DND-41 (cell line): ENCODE measurements around the gene AFAP1L1.

Source experiments
- ATAC-seq: fragments of 200-7000 bp; cut with Tn5 transposase; 3 replicates; pipeline ENCODE4 v1.9.1; 2021; ENCODE audit warnings: low read depth; ENCODE audit not compliant: insufficient read depth
- DNase-seq: peaks from one replicate; pipeline ENCODE4 v3.0.0-alpha.2; 2020
- H2AFZ ChIP-seq: 2 replicates; pipeline ENCODE4 v1.6.0; 2012; ENCODE audit warnings: low read depth, low read length
- H3K27ac ChIP-seq: 2 replicates; pipeline ENCODE4 v1.5.1; 2012; ENCODE audit warnings: low read length, inconsistent platforms
- H3K27me3 ChIP-seq: fragments of 200-600 bp; sonication (generic); 2 replicates; pipeline ENCODE4 v1.6.0; 2012; ENCODE audit warnings: low read length, mild to moderate bottlenecking, inconsistent platforms; ENCODE audit not compliant: insufficient read depth, poor library complexity
- H3K36me3 ChIP-seq: 2 replicates; pipeline ENCODE4 v1.5.1; 2012; ENCODE audit warnings: low read length, inconsistent platforms; ENCODE audit not compliant: insufficient read depth
- H3K4me1 ChIP-seq: 2 replicates; pipeline ENCODE4 v1.5.1; 2012; ENCODE audit warnings: mild to moderate bottlenecking, low read length; ENCODE audit not compliant: insufficient read depth
- H3K4me2 ChIP-seq: 2 replicates; pipeline ENCODE4 v1.6.0; 2012; ENCODE audit warnings: mild to moderate bottlenecking, moderate library complexity, low read length, inconsistent platforms; ENCODE audit not compliant: insufficient read depth
- H3K4me3 ChIP-seq, 2 experiments: fragments of 200-600 bp in 1 of 2; shearing (Covaris generic) in 1 of 2; 2 replicates each; pipeline ENCODE4 v1.5.1; 2012 to 2016; ENCODE audit warnings: inconsistent platforms in 2 of 2, low read length in 2 of 2, mild to moderate bottlenecking in 2 of 2, low read depth in 1 of 2, moderate library complexity in 1 of 2
- H3K79me2 ChIP-seq: 2 replicates; pipeline ENCODE4 v1.6.0; 2012; ENCODE audit warnings: low read length, inconsistent platforms; ENCODE audit not compliant: insufficient read depth
- H3K9ac ChIP-seq: 2 replicates; pipeline ENCODE4 v1.6.0; 2012; ENCODE audit warnings: low read depth, mild to moderate bottlenecking, inconsistent platforms, low read length, moderate library complexity
- H3K9me3 ChIP-seq: 2 replicates; pipeline ENCODE4 v1.5.1; 2012; ENCODE audit warnings: low read length, moderate library complexity, mild to moderate bottlenecking, inconsistent platforms; ENCODE audit not compliant: insufficient read depth, severe bottlenecking
- H4K20me1 ChIP-seq: 2 replicates; pipeline ENCODE4 v1.6.0; 2012; ENCODE audit warnings: low read length; ENCODE audit not compliant: insufficient read depth
- EZH2 ChIP-seq: IDR thresholded peaks from 3 replicates; pipeline ENCODE4 v1.6.1; 2012; ENCODE audit warnings: borderline replicate concordance, low read depth, mild to moderate bottlenecking, moderate library complexity, low read length, inconsistent platforms; ENCODE audit not compliant: severe bottlenecking
- TF ChIP-seq, protein P1 (sequence below): IDR thresholded peaks from 2 replicates; pipeline ENCODE4 v1.5.1; 2012; ENCODE audit warnings: borderline replicate concordance, low read length, moderate library complexity, mild to moderate bottlenecking; ENCODE audit not compliant: poor library complexity, severe bottlenecking; ENCODE audit errors: extremely low read depth

Gene AFAP1L1

DNA sequence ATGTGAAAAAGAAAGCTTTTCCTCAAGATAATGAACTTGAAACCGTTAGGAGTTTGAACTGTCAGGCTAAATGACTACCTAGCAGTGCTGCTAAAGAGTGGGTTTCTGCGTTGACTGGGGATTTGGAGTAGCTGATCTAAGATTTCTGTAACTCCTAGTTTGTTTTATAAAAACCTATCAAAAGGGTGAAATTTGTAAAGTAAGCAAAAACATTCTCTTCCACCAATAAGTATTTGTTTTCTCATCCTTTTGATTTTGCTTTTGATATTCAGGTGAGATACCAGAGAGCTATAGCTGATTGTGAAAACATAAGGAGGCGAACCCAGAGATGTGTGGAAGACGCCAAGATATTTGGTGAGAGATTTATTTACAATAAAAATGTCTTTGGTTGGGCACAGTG lies 77.7 kb downstream of the AFAP1L1 start:
- no peak overlapping the region for H3K9ac ChIP-seq
- no peak overlapping the region for H3K4me2 ChIP-seq
- H3K79me2 ChIP-seq = no peaks in the 10 kb centered on the region

DNA sequence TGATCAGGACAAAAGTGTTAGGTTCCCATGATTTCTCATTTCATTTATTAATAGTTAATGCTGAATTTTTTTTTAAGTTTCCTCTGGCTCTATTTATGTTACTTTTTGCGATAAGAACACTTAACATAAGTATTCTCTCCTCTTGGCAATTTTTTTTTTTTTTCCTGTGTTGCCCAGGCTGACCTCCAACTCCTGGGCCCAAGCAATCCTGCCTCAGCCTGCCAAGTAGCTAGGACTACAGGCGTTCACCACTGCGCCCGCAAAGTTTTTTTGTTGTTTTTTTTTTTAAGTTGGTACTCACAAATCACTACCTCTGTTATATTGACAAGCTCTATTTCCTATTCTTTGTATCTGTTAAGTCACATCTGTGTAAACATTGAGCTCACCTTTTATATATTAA lies 80.5 kb downstream of the AFAP1L1 start:
- Histone ChIP-seq H3K4me2 (no peak overlapping the region), H3K27ac (no peak overlapping the region), H4K20me1 (no peaks in the 10 kb centered on the region; the same call in 1 of the 2 replicates), H3K9ac (no peak overlapping the region), H3K27me3 (no peaks in the 10 kb centered on the region), H3K4me3 (no peak overlapping the region), H3K36me3 (peaks cover 10% of the 10 kb centered on the region; the same call in 1 of the 2 replicates), H3K4me1 (peaks cover 27% of the 10 kb centered on the region), H2AFZ (no peak overlapping the region), H3K9me3 (no peaks in the 10 kb centered on the region), H3K79me2 (no peaks in the 10 kb centered on the region)
- DNase-seq (no peak), ATAC-seq (no peak)
- no peak for TF ChIP-seq EZH2
- TF ChIP-seq, protein P1, sequence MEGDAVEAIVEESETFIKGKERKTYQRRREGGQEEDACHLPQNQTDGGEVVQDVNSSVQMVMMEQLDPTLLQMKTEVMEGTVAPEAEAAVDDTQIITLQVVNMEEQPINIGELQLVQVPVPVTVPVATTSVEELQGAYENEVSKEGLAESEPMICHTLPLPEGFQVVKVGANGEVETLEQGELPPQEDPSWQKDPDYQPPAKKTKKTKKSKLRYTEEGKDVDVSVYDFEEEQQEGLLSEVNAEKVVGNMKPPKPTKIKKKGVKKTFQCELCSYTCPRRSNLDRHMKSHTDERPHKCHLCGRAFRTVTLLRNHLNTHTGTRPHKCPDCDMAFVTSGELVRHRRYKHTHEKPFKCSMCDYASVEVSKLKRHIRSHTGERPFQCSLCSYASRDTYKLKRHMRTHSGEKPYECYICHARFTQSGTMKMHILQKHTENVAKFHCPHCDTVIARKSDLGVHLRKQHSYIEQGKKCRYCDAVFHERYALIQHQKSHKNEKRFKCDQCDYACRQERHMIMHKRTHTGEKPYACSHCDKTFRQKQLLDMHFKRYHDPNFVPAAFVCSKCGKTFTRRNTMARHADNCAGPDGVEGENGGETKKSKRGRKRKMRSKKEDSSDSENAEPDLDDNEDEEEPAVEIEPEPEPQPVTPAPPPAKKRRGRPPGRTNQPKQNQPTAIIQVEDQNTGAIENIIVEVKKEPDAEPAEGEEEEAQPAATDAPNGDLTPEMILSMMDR = no peak

More for the DNA sequence above, 77.7 kb downstream of the AFAP1L1 start:
- Histone ChIP-seq H3K4me3 (no peak overlapping the region), H2AFZ (no peak overlapping the region), H3K9me3 (no peaks in the 10 kb centered on the region), H3K27me3 (no peaks in the 10 kb centered on the region), H3K27ac (no peak overlapping the region), H3K4me1 (peaks cover 35% of the 10 kb centered on the region), H3K36me3 (peaks cover 10% of the 10 kb centered on the region; the same call in 1 of the 2 replicates), H4K20me1 (no peaks in the 10 kb centered on the region; the same call in 1 of the 2 replicates)
- TF ChIP-seq, protein P1 = no peak
- no peak for TF ChIP-seq EZH2
- DNase-seq (no peak), ATAC-seq (no peak)

DNA sequence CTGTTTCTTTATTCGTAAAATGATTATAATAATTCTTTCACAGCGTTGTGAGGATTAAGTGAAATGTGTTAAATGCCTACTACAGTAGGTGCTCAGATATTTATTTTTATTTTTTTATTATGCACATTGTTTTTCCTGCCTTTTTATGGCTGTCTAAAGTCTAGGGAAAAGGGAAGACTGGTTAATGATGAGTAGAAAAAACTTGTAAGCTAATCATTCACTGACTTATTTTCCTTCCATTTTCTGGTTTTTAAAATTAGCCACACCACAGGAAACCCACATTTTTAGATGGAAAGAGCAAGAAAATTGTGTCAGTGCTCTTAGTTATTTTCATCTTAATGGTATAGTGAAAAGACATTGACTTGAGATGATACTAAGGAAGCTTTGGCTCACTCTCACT lies 82.3 kb downstream of the AFAP1L1 start:
- H3K9me3 ChIP-seq = no peaks in the 10 kb centered on the region
- no peak for DNase-seq
- H3K27me3 ChIP-seq = no peaks in the 10 kb centered on the region
- ATAC-seq = no peak
- no peaks in the 10 kb centered on the region; the same call in 1 of the 2 replicates for H4K20me1 ChIP-seq
- H3K27ac ChIP-seq = no peak overlapping the region
- no peak overlapping the region for H3K4me3 ChIP-seq
- peaks cover 10% of the 10 kb centered on the region; the same call in 1 of the 2 replicates for H3K36me3 ChIP-seq
- no peak overlapping the region for H2AFZ ChIP-seq
- H3K4me2 ChIP-seq = no peak overlapping the region
- TF ChIP-seq, protein P1 = no peak
- no peak for TF ChIP-seq EZH2
- H3K9ac ChIP-seq = no peak overlapping the region
- peaks cover 5% of the 10 kb centered on the region for H3K79me2 ChIP-seq
- H3K4me1 ChIP-seq = peaks cover 27% of the 10 kb centered on the region
